Activated T-cell treated with anti-CD3 and anti-CD28 coated beads, Interleukin-2, amount 50 U/mL, for 72 hours (primary cell): ENCODE measurements around the gene TP73. TPM values are rescaled to one million over a fixed set of nuclear protein-coding genes. Genes with fewer than 3 reads are reported as not detected.
"Not testable (repeated sequence)": the region's sequence is repeated elsewhere in the genome, so short reads cannot be mapped to it uniquely, and the experiment has no call there.

Source experiments
- ATAC-seq, 2 donors: fragments of 150-1000 bp; cut with Tn5 transposase; replicated peaks in 1 of 2; 2 replicates each; pipeline ENCODE4 v1.10.0; 2021; ENCODE audit warnings: moderate library complexity in 2 of 2, mild to moderate bottlenecking in 1 of 2
- DNase-seq, 2 donors: peaks; one replicate each; pipeline ENCODE4 v3.0.0; 2021 to 2022; ENCODE audit warnings: mixed read lengths in 1 of 2
- H3K27ac Mint-ChIP-seq: one replicate; pipeline ENCODE4 v1.8.0; 2022; ENCODE audit warnings: mild to moderate bottlenecking, moderate library complexity, mixed read lengths
- H3K27me3 Mint-ChIP-seq: one replicate; pipeline ENCODE4 v1.8.0; 2022; ENCODE audit warnings: low read depth, mixed read lengths
- H3K36me3 Mint-ChIP-seq, 2 donors: one replicate each; pipeline ENCODE4 v1.8.0; 2022; ENCODE audit warnings: mixed read lengths in 2 of 2, mild to moderate bottlenecking in 1 of 2; ENCODE audit not compliant: insufficient read depth in 2 of 2
- H3K4me1 Mint-ChIP-seq: one replicate; pipeline ENCODE4 v1.8.0; 2022; ENCODE audit warnings: low read depth, mixed read lengths
- H3K4me3 Mint-ChIP-seq, 2 donors: one replicate each; pipeline ENCODE4 v1.8.0; 2022; ENCODE audit warnings: mild to moderate bottlenecking in 2 of 2, mixed read lengths in 2 of 2, moderate library complexity in 2 of 2
- H3K9me3 Mint-ChIP-seq, 2 donors: one replicate each; pipeline ENCODE4 v1.8.0; 2022; ENCODE audit warnings: mixed read lengths in 2 of 2
- total RNA-seq, 2 donors: library from RNA; stranded (reverse); gene quantifications; one replicate each; pipeline ENCODE4 v1.2.3, GENCODE V29; 2022

The TP73 gene
- total RNA-seq, 2 donors from 2014 or later = 0.65 to 1.3 TPM

- peak in 1 of 2 donors; percentile 38 for DNase-seq
Measured at GRCh38 chr1:3611170-3612019, 40.9 kb upstream of the TP73 start, which contains the start of gene MEGF6. TSS of gene MEGF6 (minus strand) at chr1:3611508. CDS start at chr1:3611268, 240 bp downstream.

GRCh38 chr1:3612123-3612522, 40.2 kb upstream of the TP73 start:
- Mint-ChIP-seq H3K9me3 (no peaks in the 10 kb centered on the region), H3K27me3 (peaks cover 16% of the 10 kb centered on the region), H3K36me3 (no peaks in the 10 kb centered on the region), H3K27ac (no peak overlapping the region), H3K4me1 (peaks cover 4% of the 10 kb centered on the region), H3K4me3 (peak overlapping the region; percentile 68 to 78)
- DNase-seq (no peak), ATAC-seq (no peak)

More at GRCh38 chr1:3611170-3612019, 40.9 kb upstream of the TP73 start, which contains the start of gene MEGF6:
- no peak within 1 kb of the TSS for H3K27ac Mint-ChIP-seq
- no peaks in the 10 kb centered on the region for H3K36me3 Mint-ChIP-seq
- peak within 1 kb of the TSS; percentile 68 to 78 for H3K4me3 Mint-ChIP-seq
- peaks cover 4% of the 10 kb centered on the region for H3K4me1 Mint-ChIP-seq
- H3K9me3 Mint-ChIP-seq = no peaks in the 10 kb centered on the region
- ATAC-seq = peak; percentile 48 to 63
- H3K27me3 Mint-ChIP-seq = peaks cover 16% of the 10 kb centered on the region

GRCh38 chr1:3614755-3615742, 37.3 kb upstream of the TP73 start:
- no peaks in the 10 kb centered on the region for H3K9me3 Mint-ChIP-seq
- H3K27me3 Mint-ChIP-seq = peaks cover 11% of the 10 kb centered on the region
- peaks cover 4% of the 10 kb centered on the region for H3K4me1 Mint-ChIP-seq
- no peak overlapping the region for H3K27ac Mint-ChIP-seq
- ATAC-seq = no peak
- H3K4me3 Mint-ChIP-seq = no peak overlapping the region
- no peak for DNase-seq
- H3K36me3 Mint-ChIP-seq = no peaks in the 10 kb centered on the region

GRCh38 chr1:3616861-3617260, 35.5 kb upstream of the TP73 start:
- Mint-ChIP-seq H3K4me3 (no peak overlapping the region), H3K9me3 (no peaks in the 10 kb centered on the region), H3K36me3 (no peaks in the 10 kb centered on the region), H3K27me3 (peaks cover 5% of the 10 kb centered on the region), H3K4me1 (peaks cover under 1% of the 10 kb centered on the region), H3K27ac (no peak overlapping the region)
- DNase-seq (no peak), ATAC-seq (no peak)

- DNase-seq = no peak
- Mint-ChIP-seq H3K36me3 (no peaks in the 10 kb centered on the region), H3K4me3 (no peak overlapping the region)
Measured at GRCh38 chr1:3617806-3618345, 34.4 kb upstream of the TP73 start.

GRCh38 chr1:3618531-3618880, 33.8 kb upstream of the TP73 start:
- no peaks in the 10 kb centered on the region for H3K36me3 Mint-ChIP-seq
- no peak for DNase-seq
- no peak overlapping the region for H3K4me3 Mint-ChIP-seq
- H3K9me3 Mint-ChIP-seq = no peaks in the 10 kb centered on the region
- no peak for ATAC-seq
- no peak overlapping the region for H3K27ac Mint-ChIP-seq
- H3K4me1 Mint-ChIP-seq = peaks cover 14% of the 10 kb centered on the region
- H3K27me3 Mint-ChIP-seq = peaks cover 5% of the 10 kb centered on the region

More at GRCh38 chr1:3617806-3618345, 34.4 kb upstream of the TP73 start:
- Mint-ChIP-seq H3K4me1 (peaks cover 8% of the 10 kb centered on the region), H3K27ac (no peak overlapping the region), H3K9me3 (no peaks in the 10 kb centered on the region), H3K27me3 (peaks cover 5% of the 10 kb centered on the region)
- no peak for ATAC-seq

GRCh38 chr1:3618881-3619671, 33.2 kb upstream of the TP73 start:
- Mint-ChIP-seq H3K27ac (no peak overlapping the region), H3K4me1 (peaks cover 20% of the 10 kb centered on the region), H3K4me3 (peak overlapping the region in 1 of 2 donors; percentile 23), H3K36me3 (no peaks in the 10 kb centered on the region), H3K9me3 (no peaks in the 10 kb centered on the region), H3K27me3 (peaks cover 1% of the 10 kb centered on the region)
- ATAC-seq (peak; percentile 78 to 83), DNase-seq (peak; percentile 74 to 75)

- H3K27me3 Mint-ChIP-seq = no peaks in the 10 kb centered on the region
- DNase-seq (no peak), ATAC-seq (no peak)
- H3K9me3 Mint-ChIP-seq = no peaks in the 10 kb centered on the region
- no peaks in the 10 kb centered on the region for H3K36me3 Mint-ChIP-seq
- H3K27ac Mint-ChIP-seq = no peak overlapping the region
- H3K4me1 Mint-ChIP-seq = peaks cover 26% of the 10 kb centered on the region
- H3K4me3 Mint-ChIP-seq = no peak overlapping the region
Measured at GRCh38 chr1:3620708-3621107, 31.6 kb upstream of the TP73 start.

- H3K4me3 Mint-ChIP-seq, H3K27ac Mint-ChIP-seq, H3K9me3 Mint-ChIP-seq, H3K36me3 Mint-ChIP-seq, H3K27me3 Mint-ChIP-seq, ATAC-seq: not testable (repeated sequence)
- DNase-seq = peak in 1 of 2 donors; percentile 18
- H3K4me1 Mint-ChIP-seq = peaks cover 31% of the 10 kb centered on the region
Measured at GRCh38 chr1:3621151-3621671, 31.1 kb upstream of the TP73 start.

- not testable (repeated sequence) for H3K36me3 Mint-ChIP-seq, ATAC-seq, H3K27ac Mint-ChIP-seq, H3K9me3 Mint-ChIP-seq, DNase-seq, H3K4me3 Mint-ChIP-seq, H3K27me3 Mint-ChIP-seq
- peaks cover 33% of the 10 kb centered on the region for H3K4me1 Mint-ChIP-seq
Measured at GRCh38 chr1:3622102-3622501, 30.2 kb upstream of the TP73 start.

GRCh38 chr1:3623441-3624199, 28.7 kb upstream of the TP73 start:
- no peak for ATAC-seq
- H3K27ac Mint-ChIP-seq = no peak overlapping the region
- H3K4me3 Mint-ChIP-seq = peak overlapping the region; percentile 79 to 98
- H3K27me3 Mint-ChIP-seq = no peaks in the 10 kb centered on the region
- peaks cover 33% of the 10 kb centered on the region for H3K4me1 Mint-ChIP-seq
- no peak for DNase-seq
- no peaks in the 10 kb centered on the region for H3K9me3 Mint-ChIP-seq
- no peaks in the 10 kb centered on the region for H3K36me3 Mint-ChIP-seq
